ENCODE results near the gene EXOC6B.

Gene EXOC6B

GRCh38 chr2:72731116-72731515 is 94.7 kb downstream of the EXOC6B start:
- no peak for DNase-seq

GRCh38 chr2:72727356-72727755 is 98.5 kb downstream of the EXOC6B start:
- DNase-seq, result no peak

GRCh38 chr2:72723769-72724370 is 102.0 kb downstream of the EXOC6B start:
- DNase-seq, result no peak

- no peak for DNase-seq
Observed at GRCh38 chr2:72722492-72723070, 103.3 kb downstream of the EXOC6B start.

GRCh38 chr2:72719416-72719815 is 106.4 kb downstream of the EXOC6B start:
- DNase-seq, result no peak

GRCh38 chr2:72718876-72719275 is 107.0 kb downstream of the EXOC6B start:
- DNase-seq, result no peak

- no peak for DNase-seq
Observed at GRCh38 chr2:72716601-72717000, 109.2 kb downstream of the EXOC6B start.

GRCh38 chr2:72713857-72714256 is 112.0 kb downstream of the EXOC6B start:
- no peak for DNase-seq

GRCh38 chr2:72712977-72713376 is 112.9 kb downstream of the EXOC6B start:
- DNase-seq, result no peak

GRCh38 chr2:72712304-72712703 is 113.5 kb downstream of the EXOC6B start:
- no peak for DNase-seq

GRCh38 chr2:72710418-72711152 is 115.2 kb downstream of the EXOC6B start:
- DNase-seq, result no peak

- DNase-seq, result no peak
Observed at GRCh38 chr2:72708236-72708635, 117.6 kb downstream of the EXOC6B start.

GRCh38 chr2:72698300-72698699 is 127.5 kb downstream of the EXOC6B start:
- no peak for DNase-seq

- no peak for DNase-seq
Observed at GRCh38 chr2:72696559-72696958, 129.3 kb downstream of the EXOC6B start.

GRCh38 chr2:72695676-72696075 is 130.2 kb downstream of the EXOC6B start:
- no peak for DNase-seq

- DNase-seq, result no peak
Observed at GRCh38 chr2:72694715-72695496, 130.9 kb downstream of the EXOC6B start.

- DNase-seq, result no peak
Observed at GRCh38 chr2:72689579-72690195, 136.1 kb downstream of the EXOC6B start.

- DNase-seq, result no peak
Observed at GRCh38 chr2:72685638-72686213, 140.1 kb downstream of the EXOC6B start.

GRCh38 chr2:72682061-72682460 is 143.8 kb downstream of the EXOC6B start:
- DNase-seq, result no peak

GRCh38 chr2:72681016-72681995 is 144.5 kb downstream of the EXOC6B start:
- DNase-seq, result no peak

GRCh38 chr2:72678024-72678423 is 147.8 kb downstream of the EXOC6B start:
- DNase-seq, result no peak

All from stimulated activated CD8-positive, alpha-beta memory T cell treated with anti-CD3 and anti-CD28 coated beads, Interleukin-4, amount 100 ng/mL, for 48 hours (primary cell).